A673 (cell line): ENCODE data around the gene PRKCA.

Experiments
- CTCF ChIP-seq: fragments of 300-800, 200-600 bp; sonication (generic); conservative IDR thresholded peaks from 2 replicates; pipeline ENCODE4 v1.5.1; 2017; ENCODE audit warnings: low read depth, mild to moderate bottlenecking, antibody characterized with exemption, low read length, moderate library complexity, mixed read lengths
- EZH2 ChIP-seq: fragments of 200-600 bp; sonication (generic); IDR thresholded peaks from 2 replicates; pipeline ENCODE4 v1.6.1; 2017; ENCODE audit warnings: borderline replicate concordance, low read depth, mild to moderate bottlenecking, mixed read lengths, antibody characterized with exemption, low read length; ENCODE audit not compliant: poor library complexity, severe bottlenecking

DNA sequence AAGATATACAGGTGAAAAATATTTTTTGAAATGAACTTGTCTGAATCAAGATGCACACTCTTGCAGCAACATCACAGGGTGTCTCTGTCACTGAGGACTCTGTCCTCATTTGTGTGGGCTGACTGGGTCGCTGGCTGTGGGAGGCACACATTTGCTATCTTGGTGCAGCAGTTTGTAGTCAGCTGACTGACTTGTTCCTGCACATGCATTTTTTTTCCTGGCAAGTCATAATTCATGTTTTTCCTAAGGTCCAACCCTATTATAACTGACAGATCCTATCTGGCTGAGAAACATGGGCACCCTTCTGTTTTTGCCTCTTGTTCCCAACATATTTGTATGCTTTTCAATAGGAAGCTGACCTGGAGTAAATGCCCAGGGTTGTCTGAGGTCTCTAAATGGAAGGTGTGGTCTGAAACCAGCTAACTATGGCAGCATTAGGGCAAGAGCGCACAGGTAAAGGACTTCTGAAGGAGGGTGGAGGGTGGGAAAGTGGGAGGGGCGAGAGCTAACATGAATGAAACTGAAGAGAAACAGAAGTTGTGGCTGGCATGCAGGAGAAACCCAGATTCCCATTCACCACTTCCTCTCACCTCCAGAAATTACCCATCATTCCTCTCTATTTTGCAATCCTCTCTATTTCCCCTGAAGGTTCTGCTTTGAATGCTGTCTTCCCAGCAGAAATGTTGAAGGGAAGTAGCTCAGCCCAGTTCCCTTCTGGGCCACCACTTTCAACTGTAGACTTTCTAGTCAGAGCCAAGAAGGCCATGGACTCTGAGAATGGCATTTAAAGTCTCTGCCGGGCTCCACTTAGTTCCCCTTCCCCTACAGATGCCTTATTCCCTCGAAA is 166.1 kb downstream of the PRKCA start:
- no peak for TF ChIP-seq CTCF
- no peak for TF ChIP-seq EZH2
